Measurements from ENCODE around the gene NMS. TPM values are rescaled to one million over a fixed set of nuclear protein-coding genes. Genes with fewer than 3 reads are reported as not detected.

NMS gene
- total RNA-seq, 3 donors from 2014 or later: not detected

DNA sequence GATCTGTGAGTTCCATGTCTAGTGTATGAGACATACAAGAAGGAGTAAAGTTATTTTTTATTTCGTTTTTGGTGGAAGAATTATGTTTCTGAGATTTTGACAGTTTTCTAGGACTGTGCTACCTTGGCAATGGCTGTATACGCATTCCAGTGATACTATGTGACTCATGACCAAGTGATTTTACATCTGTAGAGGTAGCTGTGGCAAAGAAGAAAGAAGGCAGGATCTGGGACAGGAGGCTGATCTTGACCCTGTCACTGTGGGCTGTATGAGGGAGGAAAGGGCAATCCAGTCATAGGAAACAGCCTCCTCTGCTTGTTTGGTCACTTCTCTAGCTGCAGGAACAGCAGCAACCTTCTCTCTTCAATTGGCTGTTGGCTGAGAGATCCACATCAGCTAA lies 48.5 kb downstream of the NMS start:
- H3K27me3 Mint-ChIP-seq (ENCODE audit: low read depth): no peaks in the 10 kb centered on the region
- no peak for DNase-seq
- no peaks in the 10 kb centered on the region for H3K36me3 Mint-ChIP-seq (ENCODE audit: insufficient read depth)
- H3K4me1 Mint-ChIP-seq (ENCODE audit: low read depth): no peaks in the 10 kb centered on the region
- H3K9me3 Mint-ChIP-seq: no peaks in the 10 kb centered on the region
- H3K4me3 Mint-ChIP-seq: no peak overlapping the region
- no peak for ATAC-seq

GRCh38 chr2:100520224-100520623 lies 49.9 kb downstream of the NMS start:
- no peaks in the 10 kb centered on the region for H3K27me3 Mint-ChIP-seq (ENCODE audit: low read depth)
- DNase-seq: no peak
- no peak for ATAC-seq
- no peaks in the 10 kb centered on the region for H3K9me3 Mint-ChIP-seq
- no peaks in the 10 kb centered on the region for H3K4me1 Mint-ChIP-seq (ENCODE audit: low read depth)
- H3K36me3 Mint-ChIP-seq (ENCODE audit: insufficient read depth): no peaks in the 10 kb centered on the region
- no peak overlapping the region for H3K4me3 Mint-ChIP-seq

GRCh38 chr2:100522430-100522829 lies 52.1 kb downstream of the NMS start:
- H3K4me1 Mint-ChIP-seq (ENCODE audit: low read depth): no peaks in the 10 kb centered on the region
- ATAC-seq: no peak
- H3K9me3 Mint-ChIP-seq: no peaks in the 10 kb centered on the region
- H3K36me3 Mint-ChIP-seq (ENCODE audit: insufficient read depth): no peaks in the 10 kb centered on the region
- H3K4me3 Mint-ChIP-seq: no peak overlapping the region
- no peak for DNase-seq
- H3K27me3 Mint-ChIP-seq (ENCODE audit: low read depth): no peaks in the 10 kb centered on the region

DNA sequence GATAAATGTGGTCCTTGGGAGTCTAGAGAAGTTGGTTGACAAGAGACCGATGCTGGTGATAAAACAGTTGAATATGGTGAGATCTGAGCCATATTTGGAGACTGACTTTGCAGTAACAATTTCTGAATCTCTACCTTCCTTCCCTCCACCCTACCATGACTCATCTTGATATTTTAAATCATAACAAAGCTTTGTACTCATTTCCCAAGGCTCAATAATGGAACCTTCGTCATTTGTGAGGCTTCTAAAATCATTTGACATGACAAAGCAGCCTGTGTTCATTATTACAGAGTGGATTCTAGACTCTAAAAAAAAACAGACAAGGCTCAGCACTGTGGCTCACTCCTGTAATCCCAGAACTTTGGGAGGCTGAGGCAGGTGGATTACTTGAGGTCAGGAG lies 54.0 kb downstream of the NMS start:
- no peaks in the 10 kb centered on the region for H3K9me3 Mint-ChIP-seq
- ATAC-seq: no peak
- DNase-seq: no peak
- no peaks in the 10 kb centered on the region for H3K36me3 Mint-ChIP-seq (ENCODE audit: insufficient read depth)
- H3K4me3 Mint-ChIP-seq: no peak overlapping the region
- no peaks in the 10 kb centered on the region for H3K27me3 Mint-ChIP-seq (ENCODE audit: low read depth)
- H3K4me1 Mint-ChIP-seq (ENCODE audit: low read depth): no peaks in the 10 kb centered on the region

DNA sequence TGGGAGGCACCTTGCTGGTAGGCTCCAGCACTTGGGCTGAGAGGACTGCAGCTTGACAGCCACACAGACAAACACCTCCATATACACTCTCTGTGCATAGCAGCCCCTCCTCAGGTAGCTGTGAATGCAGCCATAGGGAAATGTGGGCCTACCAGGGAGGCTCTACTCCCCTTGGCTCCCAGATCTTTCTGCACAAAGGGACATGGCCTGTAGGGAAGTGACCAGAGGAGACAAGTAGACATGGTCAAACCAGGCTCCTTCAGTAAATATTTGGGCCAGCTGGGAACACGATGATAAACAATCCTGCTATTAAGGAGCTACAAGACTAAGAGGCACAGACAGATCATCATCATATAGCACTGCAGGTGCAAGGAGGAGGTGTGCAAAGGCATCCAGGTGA lies 56.6 kb downstream of the NMS start:
- Mint-ChIP-seq H3K4me3 (no peak overlapping the region), H3K4me1 (ENCODE audit: low read depth) (no peaks in the 10 kb centered on the region), H3K27me3 (ENCODE audit: low read depth) (peaks cover 2% of the 10 kb centered on the region), H3K9me3 (no peaks in the 10 kb centered on the region), H3K36me3 (ENCODE audit: insufficient read depth) (no peaks in the 10 kb centered on the region)
- no peak for ATAC-seq
- no peak for DNase-seq

- Mint-ChIP-seq H3K4me3 (no peak overlapping the region), H3K9me3 (no peaks in the 10 kb centered on the region), H3K4me1 (ENCODE audit: low read depth) (no peaks in the 10 kb centered on the region), H3K36me3 (ENCODE audit: insufficient read depth) (no peaks in the 10 kb centered on the region), H3K27me3 (ENCODE audit: low read depth) (peaks cover 2% of the 10 kb centered on the region)
- ATAC-seq (no peak), DNase-seq (no peak)
These were observed 57.2 kb downstream of the NMS start for GRCh38 chr2:100527440-100528015.

DNA sequence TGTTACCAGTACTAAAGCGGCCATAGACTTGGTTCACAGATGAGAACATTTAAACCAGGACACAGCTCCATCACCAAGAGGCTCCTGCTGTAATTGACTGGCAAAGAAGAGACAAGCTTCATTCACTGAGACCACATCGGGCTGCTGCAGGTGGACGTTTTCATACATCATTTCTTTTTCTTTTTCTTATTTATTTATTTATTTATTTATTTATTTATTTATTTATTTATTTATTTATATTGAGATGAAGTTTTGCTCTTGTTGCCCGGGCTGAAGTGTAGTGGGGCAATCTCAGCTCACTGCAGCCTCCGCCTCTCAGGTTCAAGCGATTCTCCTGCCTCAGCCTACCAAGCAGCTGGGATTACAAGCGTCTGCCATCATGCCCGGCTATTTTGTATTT lies 58.9 kb downstream of the NMS start:
- ATAC-seq (no peak), DNase-seq (no peak)
- Mint-ChIP-seq H3K9me3 (no peaks in the 10 kb centered on the region), H3K27me3 (ENCODE audit: low read depth) (peaks cover 3% of the 10 kb centered on the region), H3K4me3 (no peak overlapping the region), H3K4me1 (ENCODE audit: low read depth) (no peaks in the 10 kb centered on the region), H3K36me3 (ENCODE audit: insufficient read depth) (no peaks in the 10 kb centered on the region)

DNA sequence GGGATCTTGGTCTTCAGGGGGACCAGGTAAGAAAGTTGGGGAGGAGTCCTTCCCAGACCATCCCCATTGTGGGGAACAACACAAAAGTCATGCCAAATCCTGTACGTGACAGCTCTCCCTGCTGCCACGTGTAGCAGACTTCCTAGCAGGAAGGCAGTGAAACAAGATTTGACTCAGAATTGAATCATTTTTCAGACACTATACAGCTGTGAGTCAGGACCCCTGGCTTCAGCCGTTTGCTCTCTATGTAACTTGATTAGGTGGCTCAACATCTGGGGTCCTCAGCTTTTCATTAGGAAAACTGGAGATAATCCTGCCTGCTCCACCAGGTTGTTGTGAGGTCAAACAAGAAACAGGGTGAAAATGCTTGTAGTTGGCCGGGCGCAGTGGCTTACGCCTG lies 59.6 kb downstream of the NMS start:
- no peaks in the 10 kb centered on the region for H3K36me3 Mint-ChIP-seq (ENCODE audit: insufficient read depth)
- H3K4me1 Mint-ChIP-seq (ENCODE audit: low read depth): no peaks in the 10 kb centered on the region
- no peaks in the 10 kb centered on the region for H3K9me3 Mint-ChIP-seq
- DNase-seq (no peak), ATAC-seq (no peak)
- no peak overlapping the region for H3K4me3 Mint-ChIP-seq
- peaks cover 3% of the 10 kb centered on the region for H3K27me3 Mint-ChIP-seq (ENCODE audit: low read depth)

Other genes with a start within 250 kb of the NMS start
- under 1 TPM; 0.03 to 0.25 (median 0.05) TPM for gene LONRF2, start 148.0 kb upstream of the NMS start, total RNA-seq
- gene CHST10, start 52.8 kb upstream of the NMS start, total RNA-seq: 10 to 100 TPM in 2 of 3 donors, 1 to 10 TPM in 1; 9.5 to 12.1 (median 10.3) TPM
- gene PDCL3, start 92.5 kb downstream of the NMS start, total RNA-seq: 10 to 100 TPM; 42.1 to 43.5 (median 43.2) TPM